Aorta (tissue), 5 donors: Measurements from ENCODE around the gene TMEM88. TPM values are rescaled to one million over a fixed set of nuclear protein-coding genes. Genes with fewer than 3 reads are reported as not detected.
A peak's percentile ranks its signal among the peaks of the same experiment; 100 is the strongest.

ENCODE experiments used
- ATAC-seq: fragments of 200-7000 bp; cut with Tn5 transposase; one replicate; pipeline ENCODE4 v1.9.1; 2022; ENCODE audit warnings: moderate library complexity; ENCODE audit not compliant: low FRiP score
- DNase-seq, 2 donors: peaks; one replicate each; pipeline ENCODE4 v3.0.0-alpha.2; 2020
- H3K27ac ChIP-seq, 2 donors: one replicate each; pipeline ENCODE4 v1.5.1; 2013; ENCODE audit warnings: low read length in 2 of 2, mild to moderate bottlenecking in 2 of 2, moderate library complexity in 2 of 2, control low read depth in 1 of 2, inconsistent platforms in 1 of 2, low read depth in 1 of 2
- H3K27me3 ChIP-seq, 2 donors: one replicate each; pipeline ENCODE4 v1.6.1; 2013; ENCODE audit warnings: control low read depth in 1 of 2, low read length in 1 of 2, mild to moderate bottlenecking in 1 of 2, moderate library complexity in 1 of 2; ENCODE audit not compliant: insufficient read depth in 2 of 2, control insufficient read depth in 1 of 2
- H3K36me3 ChIP-seq, 2 donors: one replicate each; pipeline ENCODE4 v1.6.1; 2013; ENCODE audit warnings: control low read depth in 1 of 2, low read length in 1 of 2, mild to moderate bottlenecking in 1 of 2; ENCODE audit not compliant: insufficient read depth in 2 of 2, control insufficient read depth in 1 of 2
- H3K4me1 ChIP-seq, 2 donors: one replicate each; pipeline ENCODE4 v1.6.1; 2013; ENCODE audit warnings: low read length in 2 of 2, control low read depth in 1 of 2, mild to moderate bottlenecking in 1 of 2, moderate library complexity in 1 of 2; ENCODE audit not compliant: insufficient read depth in 2 of 2, control insufficient read depth in 1 of 2
- H3K4me3 ChIP-seq, 2 donors: one replicate each; pipeline ENCODE4 v1.5.1; 2013; ENCODE audit warnings: low read length in 2 of 2, control low read depth in 1 of 2, mild to moderate bottlenecking in 1 of 2
- H3K9me3 ChIP-seq: one replicate; pipeline ENCODE4 v1.6.1; 2013; ENCODE audit warnings: mild to moderate bottlenecking, low read length; ENCODE audit not compliant: control insufficient read depth
- WGBS, 2 donors: extraction: QIAGEN DNeasy Blood & Tissue Kit; methylation state at CpG; one replicate each; pipeline ENCODE4 v1.1.7; 2013; 5-methylcytosine and 5-hydroxymethylcytosine counted together
- intact Hi-C, 2 donors: fragments of 100-400 bp; cut with DNase I; formaldehyde crosslinking; loops; one replicate each; pipeline versions ENCODE4 v1.14.2 to v1.15.0; 2022
- polyA plus RNA-seq, 2 donors: library from polyadenylated mRNA; stranded (reverse); fragments of 200-250 nt; gene quantifications; one replicate each; pipeline ENCODE4 v1.2.3, GENCODE V29; 2013
- total RNA-seq, 2 donors: library from RNA; stranded (reverse); fragmentation: NEBNext Ultra II Directional; extraction: Animal tissue kit (Norgen Biotek cat#: 25700); gene quantifications; one replicate each; pipeline ENCODE4 v1.2.1, GENCODE V29; 2021
- donor health status: healthy with polysubstance abuse.
- donor health status: Bipolar disorder and iron deficiency.
- donor health status: DM: no; HTN: no; CAD: no.
- donor health status: DM: no; HTN: no; CAD: no.
- donor health status: DM: yes; HTN: yes; CAD: no.

TMEM88 gene
- total and polyA plus RNA-seq, 4 donors: 4.5 to 28.6 (median 16.0) TPM; not detected in 1

DNA sequence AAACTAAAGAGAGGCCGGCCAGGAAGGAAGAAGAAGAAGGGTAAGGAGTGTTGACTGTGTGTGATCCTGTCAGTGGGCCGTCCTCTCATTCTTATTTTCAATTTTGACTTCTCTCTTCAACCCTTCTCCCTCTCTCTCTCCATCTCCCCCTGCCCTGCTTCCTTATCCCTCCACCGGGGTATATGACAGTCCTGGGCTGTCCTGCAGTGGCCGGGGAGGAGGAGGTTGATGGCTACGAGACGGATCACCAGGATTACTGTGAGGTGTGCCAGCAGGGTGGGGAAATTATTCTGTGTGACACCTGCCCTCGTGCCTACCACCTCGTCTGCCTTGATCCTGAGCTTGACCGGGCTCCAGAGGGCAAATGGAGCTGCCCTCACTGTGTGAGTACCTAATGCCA is 39.4 kb downstream of the TMEM88 start:
- H3K36me3 ChIP-seq: peaks cover 0 to 7% of the 10 kb centered on the region in 2 donors
- DNase-seq: no peak
- no peaks in the 10 kb centered on the region for H3K4me1 ChIP-seq
- no peaks in the 10 kb centered on the region for H3K9me3 ChIP-seq
- no peak for ATAC-seq
- no peaks in the 10 kb centered on the region for H3K27me3 ChIP-seq
- no peak overlapping the region for H3K27ac ChIP-seq
- WGBS, 2 donors: 89 to 90% methylated on average over 9 of the region's 9 CpGs
- intact Hi-C loops: no loop called here
- no peak overlapping the region for H3K4me3 ChIP-seq

DNA sequence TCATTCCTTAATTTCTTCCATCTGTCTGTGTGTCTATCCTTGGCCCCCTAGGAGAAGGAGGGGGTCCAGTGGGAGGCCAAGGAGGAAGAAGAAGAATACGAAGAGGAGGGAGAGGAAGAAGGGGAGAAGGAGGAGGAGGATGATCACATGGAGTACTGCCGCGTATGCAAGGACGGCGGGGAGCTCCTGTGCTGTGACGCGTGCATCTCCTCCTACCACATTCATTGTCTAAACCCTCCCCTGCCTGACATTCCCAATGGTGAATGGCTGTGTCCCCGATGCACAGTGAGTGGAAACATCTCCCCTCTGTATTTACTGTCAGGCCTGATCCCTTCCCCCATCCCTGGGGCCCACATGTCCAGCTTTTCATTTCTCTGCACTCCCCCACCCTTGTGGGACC is 40.0 kb downstream of the TMEM88 start:
- ATAC-seq (no peak), DNase-seq (no peak)
- intact Hi-C loops: loop anchor here (5.0 kb wide), 1 partner anchor 33 kb away; no protein-coding TSS in a partner anchor
- Histone ChIP-seq H3K9me3 (no peaks in the 10 kb centered on the region), H3K4me3 (no peak overlapping the region), H3K4me1 (no peaks in the 10 kb centered on the region), H3K36me3 (peaks cover 0 to 9% of the 10 kb centered on the region in 2 donors), H3K27ac (no peak overlapping the region), H3K27me3 (no peaks in the 10 kb centered on the region)
- WGBS, 2 donors: 90 to 92% methylated on average over 8 of the region's 8 CpGs

DNA sequence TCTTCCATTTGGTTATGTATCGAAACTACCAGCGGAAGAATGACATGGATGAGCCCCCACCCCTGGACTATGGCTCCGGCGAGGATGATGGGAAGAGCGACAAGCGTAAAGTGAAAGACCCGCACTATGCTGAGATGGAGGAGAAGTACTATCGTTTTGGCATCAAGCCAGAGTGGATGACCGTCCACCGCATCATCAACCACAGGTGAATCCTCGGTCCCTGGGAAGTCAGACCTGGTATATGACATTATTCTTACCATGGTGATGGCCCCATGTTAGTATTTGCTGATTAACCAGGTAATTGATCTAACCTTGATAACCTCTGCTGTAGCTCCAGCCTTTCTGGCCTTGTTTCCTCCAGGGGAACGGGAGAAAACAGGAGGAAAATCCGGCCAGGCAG is 42.2 kb downstream of the TMEM88 start:
- H3K36me3 ChIP-seq: peaks cover 0 to 11% of the 10 kb centered on the region in 2 donors
- no peak overlapping the region for H3K4me3 ChIP-seq
- WGBS, 2 donors: 83% methylated on average over 13 of the region's 13 CpGs
- H3K27me3 ChIP-seq: no peaks in the 10 kb centered on the region
- no peaks in the 10 kb centered on the region for H3K4me1 ChIP-seq
- H3K27ac ChIP-seq: no peak overlapping the region
- no peak for ATAC-seq
- intact Hi-C loops: loop anchor here (5.0 kb wide), 1 partner anchor 35 kb away; no protein-coding TSS in a partner anchor
- DNase-seq: no peak
- no peaks in the 10 kb centered on the region for H3K9me3 ChIP-seq

DNA sequence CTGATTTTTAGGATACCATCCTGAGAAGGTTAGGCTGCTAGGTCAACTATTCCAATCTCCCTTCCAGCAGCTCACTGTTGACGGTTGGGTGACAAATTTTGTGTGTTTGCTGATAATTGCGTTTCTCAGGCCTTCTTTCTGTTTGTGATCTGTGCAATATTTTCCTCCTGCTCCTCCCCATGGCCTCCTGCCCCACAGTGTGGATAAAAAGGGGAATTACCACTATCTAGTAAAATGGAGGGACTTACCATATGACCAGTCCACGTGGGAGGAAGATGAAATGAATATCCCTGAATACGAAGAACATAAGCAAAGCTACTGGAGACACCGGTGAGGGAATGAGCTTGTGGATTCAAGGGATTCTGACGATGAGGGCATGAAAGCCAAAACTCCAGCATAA is 42.9 kb downstream of the TMEM88 start:
- Histone ChIP-seq H3K36me3 (peaks cover 0 to 11% of the 10 kb centered on the region in 2 donors), H3K27ac (no peak overlapping the region), H3K27me3 (no peaks in the 10 kb centered on the region), H3K9me3 (no peaks in the 10 kb centered on the region), H3K4me1 (no peaks in the 10 kb centered on the region), H3K4me3 (no peak overlapping the region)
- DNase-seq: no peak
- ATAC-seq: no peak
- 54 to 56% methylated on average over 6 of the region's 6 CpGs for WGBS, 2 donors
- intact Hi-C loops: loop anchor here (5.0 kb wide), 1 partner anchor 35 kb away; no protein-coding TSS in a partner anchor

DNA sequence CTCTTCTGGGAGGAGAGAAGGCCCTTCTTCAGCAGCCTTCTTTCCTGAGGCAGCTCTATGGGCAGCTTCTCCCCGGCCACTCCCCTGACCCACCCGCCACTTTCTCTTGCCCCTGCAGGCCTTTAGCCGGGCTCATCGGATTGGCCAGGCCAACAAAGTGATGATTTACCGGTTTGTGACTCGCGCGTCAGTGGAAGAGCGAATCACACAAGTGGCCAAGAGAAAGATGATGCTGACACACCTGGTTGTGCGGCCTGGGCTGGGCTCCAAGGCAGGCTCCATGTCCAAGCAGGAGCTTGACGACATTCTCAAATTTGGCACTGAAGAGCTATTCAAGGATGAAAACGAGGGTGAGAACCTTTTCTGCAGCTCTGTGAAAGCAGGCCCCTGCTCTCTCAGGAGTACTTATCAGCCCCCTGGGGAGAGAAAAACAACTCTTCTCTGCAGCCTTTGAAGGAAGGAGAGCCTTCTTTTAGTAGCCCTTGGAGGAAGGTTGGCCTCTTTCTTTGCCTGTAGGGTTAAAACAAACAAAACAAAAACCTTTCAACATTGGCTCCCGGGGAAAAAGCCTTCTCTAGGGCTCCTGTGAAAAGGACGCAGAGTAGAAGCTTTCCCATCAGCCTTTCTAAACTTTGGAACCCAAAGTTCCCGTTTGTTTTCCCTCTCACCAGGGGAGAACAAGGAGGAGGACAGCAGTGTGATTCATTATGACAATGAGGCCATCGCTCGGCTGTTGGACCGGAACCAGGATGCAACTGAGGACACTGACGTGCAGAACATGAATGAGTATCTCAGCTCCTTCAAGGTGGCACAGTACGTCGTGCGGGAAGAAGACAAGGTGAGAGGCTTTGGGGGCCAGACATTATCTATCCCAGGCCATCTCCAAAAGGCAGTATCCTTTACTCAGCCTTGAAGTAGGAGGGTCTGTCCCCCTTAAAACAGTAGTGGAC is 48.6 kb downstream of the TMEM88 start:
- intact Hi-C loops: no loop called here
- 71 to 72% methylated on average over 22 of the region's 22 CpGs for WGBS, 2 donors
- Histone ChIP-seq H3K4me3 (no peak overlapping the region), H3K27me3 (no peaks in the 10 kb centered on the region), H3K9me3 (no peaks in the 10 kb centered on the region), H3K4me1 (no peaks in the 10 kb centered on the region), H3K36me3 (peaks cover 0 to 14% of the 10 kb centered on the region in 2 donors), H3K27ac (no peak overlapping the region)
- DNase-seq: peak in 1 of 2 donors; percentile 53
- no peak for ATAC-seq

Other genes starting within 250 kb of the TMEM88 start
- gene FXR2, start 240.2 kb upstream of the TMEM88 start, total RNA-seq: 10 to 100 TPM; 25.3 to 31.1 TPM
- gene FXR2, start 240.2 kb upstream of the TMEM88 start, polyA plus RNA-seq: 10 to 100 TPM; 21.2 to 36.5 TPM
- 10 to 100 TPM; 45.9 to 67.4 TPM for gene SAT2, start 227.2 kb upstream of the TMEM88 start, total RNA-seq
- gene SAT2, start 227.2 kb upstream of the TMEM88 start, polyA plus RNA-seq: 100 to 1,000 TPM; 152 to 180 TPM
- gene SHBG, start 224.9 kb upstream of the TMEM88 start, total RNA-seq: under 1 TPM in 1 of 2 donors, not detected in 1; 0.33 TPM
- under 1 TPM in 1 of 2 donors, not detected in 1; 0.20 TPM for gene SHBG, start 224.9 kb upstream of the TMEM88 start, polyA plus RNA-seq
- 1 to 10 TPM; 2.0 to 7.2 TPM for gene ATP1B2, start 204.1 kb upstream of the TMEM88 start, total RNA-seq
- gene ATP1B2, start 204.1 kb upstream of the TMEM88 start, polyA plus RNA-seq: 1 to 10 TPM; 1.9 to 2.8 TPM
- gene TP53, start 167.6 kb upstream of the TMEM88 start, total RNA-seq: 10 to 100 TPM; 26.8 to 45.3 TPM
- 10 to 100 TPM in 1 of 2 donors, 1 to 10 TPM in 1; 9.5 to 10.2 TPM for gene TP53, start 167.6 kb upstream of the TMEM88 start, polyA plus RNA-seq
- gene WRAP53, start 166.6 kb upstream of the TMEM88 start, total RNA-seq: 1 to 10 TPM; 3.6 to 4.8 TPM
- gene WRAP53, start 166.6 kb upstream of the TMEM88 start, polyA plus RNA-seq: 1 to 10 TPM; 4.8 to 7.3 TPM
- gene EFNB3, start 149.9 kb upstream of the TMEM88 start, total RNA-seq: under 1 TPM; 0.19 to 0.84 TPM
- under 1 TPM in 1 of 2 donors, not detected in 1; 0.15 TPM for gene EFNB3, start 149.9 kb upstream of the TMEM88 start, polyA plus RNA-seq
- 1 to 10 TPM in 1 of 2 donors, under 1 TPM in 1; 0.16 to 1.6 TPM for gene DNAH2, start 137.3 kb upstream of the TMEM88 start, total RNA-seq
- under 1 TPM in 1 of 2 donors, not detected in 1; 0.08 TPM for gene DNAH2, start 137.3 kb upstream of the TMEM88 start, polyA plus RNA-seq
- gene KDM6B, start 20.8 kb upstream of the TMEM88 start, total RNA-seq: 10 to 100 TPM; 28.2 to 44.8 TPM
- gene KDM6B, start 20.8 kb upstream of the TMEM88 start, polyA plus RNA-seq: 1 to 10 TPM; 3.1 to 6.9 TPM
- 10 to 100 TPM; 44.1 to 47.4 TPM for gene NAA38, start 2.5 kb downstream of the TMEM88 start, total RNA-seq
- gene NAA38, start 2.5 kb downstream of the TMEM88 start, polyA plus RNA-seq: 100 to 1,000 TPM; 111 to 143 TPM
- gene CYB5D1, start 2.9 kb downstream of the TMEM88 start, total RNA-seq: 10 to 100 TPM; 10.5 to 12.5 TPM
- 1 to 10 TPM; 6.1 to 8.2 TPM for gene CYB5D1, start 2.9 kb downstream of the TMEM88 start, polyA plus RNA-seq
- 100 to 1,000 TPM in 1 of 2 donors, 10 to 100 TPM in 1; 73.1 to 125 TPM for gene CHD3, start 33.7 kb downstream of the TMEM88 start, total RNA-seq
- 100 to 1,000 TPM in 1 of 2 donors, 10 to 100 TPM in 1; 88.8 to 119 TPM for gene CHD3, start 33.7 kb downstream of the TMEM88 start, polyA plus RNA-seq
- gene RNF227, start 61.2 kb downstream of the TMEM88 start, total RNA-seq: 1 to 10 TPM; 1.9 to 3.0 TPM
- 1 to 10 TPM in 1 of 2 donors, under 1 TPM in 1; 0.50 to 1.9 TPM for gene RNF227, start 61.2 kb downstream of the TMEM88 start, polyA plus RNA-seq
- 1 to 10 TPM in 1 of 2 donors, under 1 TPM in 1; 0.62 to 1.9 TPM for gene KCNAB3, start 74.8 kb downstream of the TMEM88 start, total RNA-seq
- gene KCNAB3, start 74.8 kb downstream of the TMEM88 start, polyA plus RNA-seq: 1 to 10 TPM in 1 of 2 donors, under 1 TPM in 1; 0.38 to 1.2 TPM
- 100 to 1,000 TPM in 1 of 2 donors, 10 to 100 TPM in 1; 70.3 to 101 TPM for gene TRAPPC1, start 76.9 kb downstream of the TMEM88 start, total RNA-seq
- 100 to 1,000 TPM in 1 of 2 donors, 10 to 100 TPM in 1; 93.5 to 126 TPM for gene TRAPPC1, start 76.9 kb downstream of the TMEM88 start, polyA plus RNA-seq
- gene CNTROB, start 77.1 kb downstream of the TMEM88 start, total RNA-seq: 10 to 100 TPM; 18.3 to 29.2 TPM
- 10 to 100 TPM in 1 of 2 donors, 1 to 10 TPM in 1; 6.0 to 39.1 TPM for gene CNTROB, start 77.1 kb downstream of the TMEM88 start, polyA plus RNA-seq
- gene GUCY2D, start 147.5 kb downstream of the TMEM88 start, total RNA-seq: not detected
- not detected for gene GUCY2D, start 147.5 kb downstream of the TMEM88 start, polyA plus RNA-seq
- 1 to 10 TPM in 1 of 2 donors, under 1 TPM in 1; 0.15 to 1.0 TPM for gene ALOX15B, start 184.0 kb downstream of the TMEM88 start, total RNA-seq
- gene ALOX15B, start 184.0 kb downstream of the TMEM88 start, polyA plus RNA-seq: 1 to 10 TPM in 1 of 2 donors, under 1 TPM in 1; 0.26 to 2.0 TPM
- gene ALOX12B, start 232.7 kb downstream of the TMEM88 start, total RNA-seq: not detected
- gene ALOX12B, start 232.7 kb downstream of the TMEM88 start, polyA plus RNA-seq: under 1 TPM in 1 of 2 donors, not detected in 1; 0.25 TPM